22Rv1 (cell line): Measurements from ENCODE around the gene NELFE.
"Not testable (repeated sequence)": the region's sequence is repeated elsewhere in the genome, so short reads cannot be mapped to it uniquely, and the experiment has no call there.

Source experiments
- H3K27ac ChIP-seq: fragments of 450-650 bp; 2 replicates; pipeline ENCODE4 v1.5.1; 2017
- ZFX ChIP-seq: fragments of 450-650 bp; IDR thresholded peaks from 2 replicates; pipeline ENCODE4 v1.6.1; 2017; ENCODE audit warnings: antibody characterized with exemption, borderline replicate concordance
- TF ChIP-seq, protein P1 (sequence below): fragments of 450-650 bp; IDR thresholded peaks from 2 replicates; pipeline ENCODE4 v1.5.1; 2017; ENCODE audit warnings: mild to moderate bottlenecking

NELFE gene

GRCh38 chr6:31979238-31979898 lies 20.6 kb upstream of the NELFE start:
- TF ChIP-seq, protein P1, sequence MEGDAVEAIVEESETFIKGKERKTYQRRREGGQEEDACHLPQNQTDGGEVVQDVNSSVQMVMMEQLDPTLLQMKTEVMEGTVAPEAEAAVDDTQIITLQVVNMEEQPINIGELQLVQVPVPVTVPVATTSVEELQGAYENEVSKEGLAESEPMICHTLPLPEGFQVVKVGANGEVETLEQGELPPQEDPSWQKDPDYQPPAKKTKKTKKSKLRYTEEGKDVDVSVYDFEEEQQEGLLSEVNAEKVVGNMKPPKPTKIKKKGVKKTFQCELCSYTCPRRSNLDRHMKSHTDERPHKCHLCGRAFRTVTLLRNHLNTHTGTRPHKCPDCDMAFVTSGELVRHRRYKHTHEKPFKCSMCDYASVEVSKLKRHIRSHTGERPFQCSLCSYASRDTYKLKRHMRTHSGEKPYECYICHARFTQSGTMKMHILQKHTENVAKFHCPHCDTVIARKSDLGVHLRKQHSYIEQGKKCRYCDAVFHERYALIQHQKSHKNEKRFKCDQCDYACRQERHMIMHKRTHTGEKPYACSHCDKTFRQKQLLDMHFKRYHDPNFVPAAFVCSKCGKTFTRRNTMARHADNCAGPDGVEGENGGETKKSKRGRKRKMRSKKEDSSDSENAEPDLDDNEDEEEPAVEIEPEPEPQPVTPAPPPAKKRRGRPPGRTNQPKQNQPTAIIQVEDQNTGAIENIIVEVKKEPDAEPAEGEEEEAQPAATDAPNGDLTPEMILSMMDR, result no peak
- no peak for TF ChIP-seq ZFX
- no peak overlapping the region for H3K27ac ChIP-seq

DNA sequence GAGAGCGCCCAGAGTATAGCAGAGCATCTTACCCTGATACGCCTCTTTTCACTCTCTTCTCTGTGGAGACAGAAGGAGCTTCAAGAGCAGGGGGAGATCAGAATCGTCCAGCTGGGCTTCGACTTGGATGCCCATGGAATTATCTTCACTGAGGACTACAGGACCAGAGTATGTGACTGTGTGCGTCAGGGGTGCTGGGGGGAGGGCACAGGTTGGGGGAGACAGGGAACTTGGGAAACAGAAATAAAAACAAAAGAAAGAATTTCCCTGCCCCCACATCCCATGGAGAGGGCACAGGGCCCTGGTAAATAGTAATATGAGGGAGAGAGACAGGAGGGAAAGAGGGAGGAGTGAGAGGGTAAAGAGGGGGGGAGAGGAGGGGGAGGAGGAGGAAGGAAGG lies 20.1 kb upstream of the NELFE start:
- no peak for TF ChIP-seq ZFX
- TF ChIP-seq, protein P1, result no peak

GRCh38 chr6:31977816-31978431 lies 19.2 kb upstream of the NELFE start:
- no peak for TF ChIP-seq ZFX
- TF ChIP-seq, protein P1, result no peak
- no peak overlapping the region for H3K27ac ChIP-seq

More for the DNA sequence above, 20.1 kb upstream of the NELFE start:
- H3K27ac ChIP-seq, result no peak overlapping the region

- H3K27ac ChIP-seq, result not testable (repeated sequence)
These were observed 17.3 kb upstream of the NELFE start for GRCh38 chr6:31976065-31976464.

DNA sequence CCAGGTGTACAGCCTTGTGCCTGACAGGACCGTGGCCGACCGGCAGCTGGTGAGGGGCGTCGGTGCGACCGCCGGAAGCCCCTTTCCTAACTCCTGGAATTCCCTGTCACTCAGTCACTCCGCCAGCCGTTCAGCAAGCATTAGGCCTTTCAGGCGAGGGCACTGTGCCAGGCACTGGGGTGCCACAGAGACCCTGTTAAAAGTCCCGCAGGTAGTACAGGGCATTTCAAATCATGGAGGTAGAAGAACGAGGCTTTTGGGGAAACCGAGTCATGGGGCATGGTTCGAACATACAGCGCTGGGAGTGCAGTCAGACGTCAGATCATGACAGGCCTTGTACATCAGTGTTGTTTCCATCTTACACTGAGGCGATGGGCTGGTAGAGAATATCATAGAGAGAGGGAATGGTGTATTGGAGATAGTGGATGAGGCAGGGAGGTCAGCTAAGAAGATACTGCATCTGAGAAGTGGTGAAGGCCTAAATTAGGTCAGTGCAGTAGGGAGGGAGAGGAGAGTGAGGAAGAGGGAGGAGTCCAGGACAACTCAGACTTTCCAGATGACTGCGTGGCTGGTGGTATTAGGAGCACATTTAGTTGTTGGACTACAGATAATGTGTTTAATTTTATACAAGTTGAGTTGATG lies 14.1 kb upstream of the NELFE start:
- peak overlapping the region; percentile 94 for H3K27ac ChIP-seq
- TF ChIP-seq, protein P1, result no peak
- TF ChIP-seq ZFX, result no peak

DNA sequence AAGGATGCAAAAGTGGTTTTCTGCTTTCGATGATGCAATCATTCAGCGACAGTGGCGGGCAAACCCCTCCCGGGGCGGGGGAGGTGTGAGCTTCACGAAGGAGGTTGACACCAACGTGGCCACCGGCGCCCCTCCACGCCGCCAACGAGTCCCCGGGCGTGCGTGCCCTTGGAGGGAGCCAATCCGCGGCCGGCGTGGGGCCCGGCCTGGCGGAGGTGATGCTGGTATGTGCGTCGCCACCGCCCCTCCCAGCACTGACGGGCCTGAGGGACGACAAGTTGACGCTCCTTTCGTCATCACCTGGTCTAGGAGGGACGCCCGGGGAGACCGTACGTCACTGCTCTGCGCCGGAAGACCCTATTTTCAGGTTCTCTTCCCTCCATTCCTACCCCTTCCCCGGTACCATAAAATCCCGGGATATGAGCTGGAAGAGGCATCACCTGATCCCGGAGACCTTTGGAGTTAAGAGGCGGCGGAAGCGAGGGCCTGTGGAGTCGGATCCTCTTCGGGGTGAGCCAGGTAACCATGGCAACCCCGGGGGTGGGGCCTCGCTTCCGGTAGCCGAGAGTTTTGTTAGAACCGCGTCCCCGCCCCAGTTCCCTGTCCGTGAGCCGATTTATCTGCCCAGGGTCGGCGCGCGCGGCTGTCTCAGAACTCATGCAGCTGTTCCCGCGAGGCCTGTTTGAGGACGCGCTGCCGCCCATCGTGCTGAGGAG lies 13.4 kb upstream of the NELFE start, which contains the start of gene DXO:
DXO (minus strand) TSS at position 146 of the 716 bp plus-strand sequence. CDS start 463 bp downstream, outside the sequence.
- TF ChIP-seq ZFX, result no peak
- TF ChIP-seq, protein P1, result no peak

GRCh38 chr6:31971279-31971992 lies 12.7 kb upstream of the NELFE start:
- TF ChIP-seq ZFX, result no peak
- TF ChIP-seq, protein P1, result no peak
- peak overlapping the region; percentile 94 for H3K27ac ChIP-seq

More for the DNA sequence above, 13.4 kb upstream of the NELFE start, which contains the start of gene DXO:
- peak within 1 kb of the TSS; percentile 94 for H3K27ac ChIP-seq
